HFFc6 (cell line): ENCODE results near the gene BRCA2. TPM values are rescaled to one million over a fixed set of nuclear protein-coding genes. Genes with fewer than 3 reads are reported as not detected.
A peak's percentile ranks its signal among the peaks of the same experiment; 100 is the strongest.
"Not testable (repeated sequence)": the region's sequence is repeated elsewhere in the genome, so short reads cannot be mapped to it uniquely, and the experiment has no call there.

Experiments
- DNase-seq: peaks from one replicate; pipeline ENCODE4 v3.0.0-alpha.2; 2018
- H3K27ac Mint-ChIP-seq: 2 replicates; pipeline ENCODE4 v1.8.0; 2020; ENCODE audit warnings: mild to moderate bottlenecking, mixed read lengths
- H3K27me3 Mint-ChIP-seq: 2 replicates; pipeline ENCODE4 v1.8.0; 2021; ENCODE audit warnings: mild to moderate bottlenecking, moderate library complexity, mixed read lengths; ENCODE audit not compliant: insufficient read depth
- H3K36me3 Mint-ChIP-seq: 2 replicates; pipeline ENCODE4 v1.8.0; 2021; ENCODE audit warnings: low read depth, mixed read lengths
- H3K4me1 Mint-ChIP-seq: 2 replicates; pipeline ENCODE4 v1.8.0; 2020; ENCODE audit warnings: low read depth, mixed read lengths
- H3K4me3 Mint-ChIP-seq: 2 replicates; pipeline ENCODE4 v1.8.0; 2020; ENCODE audit warnings: mild to moderate bottlenecking, moderate library complexity, mixed read lengths
- H3K9me3 Mint-ChIP-seq: 2 replicates; pipeline ENCODE4 v1.8.0; 2020; ENCODE audit warnings: mild to moderate bottlenecking, mixed read lengths
- total RNA-seq, 6 experiments: library from RNA; stranded (reverse); fragmentation: NEBNext Ultra II Directional; extraction: Animal tissue kit (Norgen Biotek cat#: 25700); gene quantifications; 2 replicates in 1 of 6; 3 replicates in 5 of 6; pipeline ENCODE4 v1.2.3, GENCODE V29; 2021
- TF ChIP-seq, protein P1 (sequence below): fragments of 200-600 bp; sonication (generic); IDR thresholded peaks from 2 replicates; pipeline ENCODE4 v1.5.0; 2021; ENCODE audit warnings: antibody characterized with exemption, mild to moderate bottlenecking

Gene BRCA2
- total RNA-seq, 6 experiments from 2014 or later: 4.0 to 8.4 (median 8.2) TPM

GRCh38 chr13:32354040-32354439, 38.7 kb downstream of the BRCA2 start:
- Mint-ChIP-seq H3K27ac (no peak overlapping the region), H3K9me3 (no peaks in the 10 kb centered on the region), H3K4me3 (no peak overlapping the region), H3K4me1 (no peaks in the 10 kb centered on the region), H3K36me3 (peaks cover 20% of the 10 kb centered on the region), H3K27me3 (no peaks in the 10 kb centered on the region)
- DNase-seq: no peak
- TF ChIP-seq, protein P1, sequence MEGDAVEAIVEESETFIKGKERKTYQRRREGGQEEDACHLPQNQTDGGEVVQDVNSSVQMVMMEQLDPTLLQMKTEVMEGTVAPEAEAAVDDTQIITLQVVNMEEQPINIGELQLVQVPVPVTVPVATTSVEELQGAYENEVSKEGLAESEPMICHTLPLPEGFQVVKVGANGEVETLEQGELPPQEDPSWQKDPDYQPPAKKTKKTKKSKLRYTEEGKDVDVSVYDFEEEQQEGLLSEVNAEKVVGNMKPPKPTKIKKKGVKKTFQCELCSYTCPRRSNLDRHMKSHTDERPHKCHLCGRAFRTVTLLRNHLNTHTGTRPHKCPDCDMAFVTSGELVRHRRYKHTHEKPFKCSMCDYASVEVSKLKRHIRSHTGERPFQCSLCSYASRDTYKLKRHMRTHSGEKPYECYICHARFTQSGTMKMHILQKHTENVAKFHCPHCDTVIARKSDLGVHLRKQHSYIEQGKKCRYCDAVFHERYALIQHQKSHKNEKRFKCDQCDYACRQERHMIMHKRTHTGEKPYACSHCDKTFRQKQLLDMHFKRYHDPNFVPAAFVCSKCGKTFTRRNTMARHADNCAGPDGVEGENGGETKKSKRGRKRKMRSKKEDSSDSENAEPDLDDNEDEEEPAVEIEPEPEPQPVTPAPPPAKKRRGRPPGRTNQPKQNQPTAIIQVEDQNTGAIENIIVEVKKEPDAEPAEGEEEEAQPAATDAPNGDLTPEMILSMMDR: no peak

DNA sequence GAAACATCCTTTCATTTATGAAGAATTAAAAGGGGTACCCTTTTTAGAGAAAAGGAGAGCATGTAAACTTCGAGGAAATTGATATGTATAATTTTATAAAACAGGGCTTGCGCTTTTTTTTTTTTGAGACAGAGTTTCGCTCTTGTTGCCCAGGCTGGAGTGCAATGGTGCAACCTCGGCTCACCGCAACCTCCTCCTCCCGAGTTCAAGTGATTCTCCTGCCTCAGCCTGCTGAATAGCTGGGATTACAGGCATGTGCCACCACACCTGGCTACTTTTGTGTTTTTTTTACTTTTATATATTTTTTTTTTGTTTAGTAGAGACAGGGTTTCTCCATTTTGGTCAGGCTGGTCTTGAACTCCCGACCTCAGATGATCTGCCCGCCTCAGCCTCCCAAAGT, 40.6 kb downstream of the BRCA2 start:
- not testable (repeated sequence) for DNase-seq, H3K27ac Mint-ChIP-seq, H3K9me3 Mint-ChIP-seq, H3K4me3 Mint-ChIP-seq, H3K36me3 Mint-ChIP-seq, H3K27me3 Mint-ChIP-seq, H3K4me1 Mint-ChIP-seq

DNA sequence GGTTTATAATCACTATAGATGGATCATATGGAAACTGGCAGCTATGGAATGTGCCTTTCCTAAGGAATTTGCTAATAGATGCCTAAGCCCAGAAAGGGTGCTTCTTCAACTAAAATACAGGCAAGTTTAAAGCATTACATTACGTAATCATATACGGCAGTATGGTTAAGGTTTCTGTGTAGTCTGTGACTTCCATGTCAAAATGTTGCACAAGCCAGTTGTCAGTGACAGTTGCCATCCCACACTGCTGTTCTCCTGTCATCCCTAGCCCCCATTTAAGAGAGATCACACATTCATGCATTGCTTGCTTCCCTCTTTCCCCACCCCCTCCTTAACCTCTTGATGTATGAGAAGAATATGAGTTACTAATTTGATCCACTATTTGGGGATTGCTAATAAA, 47.3 kb downstream of the BRCA2 start:
- TF ChIP-seq, protein P1: no peak
- no peak for DNase-seq
- Mint-ChIP-seq H3K27me3 (no peaks in the 10 kb centered on the region; the same call in 1 of the 2 replicates), H3K9me3 (no peaks in the 10 kb centered on the region), H3K4me3 (no peak overlapping the region), H3K4me1 (no peaks in the 10 kb centered on the region), H3K36me3 (no peaks in the 10 kb centered on the region; the same call in 1 of the 2 replicates), H3K27ac (no peak overlapping the region)

DNA sequence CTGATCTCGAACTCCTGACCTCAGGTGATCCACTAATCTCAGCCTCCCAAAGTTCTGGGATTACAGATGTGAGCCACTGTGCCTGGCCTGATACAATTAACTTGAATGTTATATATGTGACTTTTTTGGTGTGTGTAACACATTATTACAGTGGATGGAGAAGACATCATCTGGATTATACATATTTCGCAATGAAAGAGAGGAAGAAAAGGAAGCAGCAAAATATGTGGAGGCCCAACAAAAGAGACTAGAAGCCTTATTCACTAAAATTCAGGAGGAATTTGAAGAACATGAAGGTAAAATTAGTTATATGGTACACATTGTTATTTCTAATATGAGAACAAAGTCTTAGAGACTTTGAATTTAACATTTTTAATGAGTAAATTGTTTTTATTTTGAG, 55.5 kb downstream of the BRCA2 start:
- Mint-ChIP-seq H3K9me3 (peaks cover 7% of the 10 kb centered on the region; the same call in 1 of the 2 replicates), H3K4me3 (no peak overlapping the region), H3K36me3 (peaks cover 34% of the 10 kb centered on the region), H3K27me3 (no peaks in the 10 kb centered on the region), H3K4me1 (no peaks in the 10 kb centered on the region), H3K27ac (no peak overlapping the region)
- TF ChIP-seq, protein P1: no peak
- DNase-seq: no peak

GRCh38 chr13:32376642-32377415, 61.5 kb downstream of the BRCA2 start:
- H3K9me3 Mint-ChIP-seq: peaks cover 7% of the 10 kb centered on the region; the same call in 1 of the 2 replicates
- DNase-seq: no peak
- no peaks in the 10 kb centered on the region for H3K27me3 Mint-ChIP-seq
- no peaks in the 10 kb centered on the region for H3K4me1 Mint-ChIP-seq
- TF ChIP-seq, protein P1: no peak
- H3K4me3 Mint-ChIP-seq: no peak overlapping the region
- peaks cover 31% of the 10 kb centered on the region for H3K36me3 Mint-ChIP-seq
- no peak overlapping the region for H3K27ac Mint-ChIP-seq

DNA sequence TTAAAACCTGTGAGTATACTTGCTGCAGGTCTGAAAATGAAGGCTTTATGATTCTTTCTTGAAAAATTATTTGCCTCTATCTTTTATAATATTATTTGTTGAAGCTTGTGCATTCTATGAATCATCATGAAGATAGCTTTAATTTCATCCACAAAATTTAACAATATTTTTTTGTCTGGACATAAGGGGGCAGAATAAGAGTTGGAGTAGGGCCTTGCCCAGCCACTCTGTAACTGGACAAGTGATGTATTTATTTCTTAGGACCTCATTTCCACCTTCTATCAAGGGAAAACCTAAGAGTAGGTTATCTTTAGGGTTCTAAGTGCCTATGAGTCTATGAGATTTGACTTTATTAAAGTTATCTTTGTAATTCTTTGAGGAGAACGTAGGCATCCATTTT, 62.7 kb downstream of the BRCA2 start:
- no peak for DNase-seq

More for the DNA sequence above, 62.7 kb downstream of the BRCA2 start:
- Mint-ChIP-seq H3K4me1 (no peaks in the 10 kb centered on the region), H3K4me3 (no peak overlapping the region), H3K27me3 (no peaks in the 10 kb centered on the region), H3K27ac (no peak overlapping the region), H3K9me3 (peaks cover 7% of the 10 kb centered on the region; the same call in 1 of the 2 replicates), H3K36me3 (peaks cover 20% of the 10 kb centered on the region)
- TF ChIP-seq, protein P1: peak; percentile 12; the same call in 1 of the 2 replicates
